Neural crest cell (in vitro differentiated cells): ENCODE measurements around the gene BRD1. TPM values are rescaled to one million over a fixed set of nuclear protein-coding genes. Genes with fewer than 3 reads are reported as not detected.

Experiments
- DNase-seq: peaks from one replicate; pipeline ENCODE4 v3.0.0; 2021; ENCODE audit warnings: low read depth, mixed read lengths, low spot score
- H3K27ac Mint-ChIP-seq: one replicate; pipeline ENCODE4 v1.8.0; 2021; ENCODE audit warnings: mild to moderate bottlenecking, mixed read lengths; ENCODE audit not compliant: unreplicated experiment
- H3K27me3 Mint-ChIP-seq: 2 replicates; pipeline ENCODE4 v1.8.0; 2021; ENCODE audit warnings: low read depth, mild to moderate bottlenecking, mixed read lengths
- H3K36me3 Mint-ChIP-seq: 2 replicates; pipeline ENCODE4 v1.8.0; 2021; ENCODE audit warnings: low read depth, mild to moderate bottlenecking, mixed read lengths
- H3K4me1 Mint-ChIP-seq: 2 replicates; pipeline ENCODE4 v1.8.0; 2021; ENCODE audit warnings: mixed read lengths
- H3K4me3 Mint-ChIP-seq: one replicate; pipeline ENCODE4 v1.8.0; 2021; ENCODE audit warnings: mild to moderate bottlenecking, mixed read lengths
- H3K9me3 Mint-ChIP-seq: 2 replicates; pipeline ENCODE4 v1.8.0; 2021; ENCODE audit warnings: mixed read lengths
- total RNA-seq: library from RNA; stranded (reverse); gene quantifications from 2 replicates; pipeline ENCODE4 v1.2.1, GENCODE V29; 2021
- TF ChIP-seq, protein P1 (sequence below): fragments of 200-600 bp; sonication (generic); conservative IDR thresholded peaks from 2 replicates; pipeline ENCODE4 v1.5.0; 2021; ENCODE audit warnings: antibody characterized with exemption, mild to moderate bottlenecking

BRD1 gene
- total RNA-seq, 1 donor from 2014 or later = 59.1 TPM

DNA sequence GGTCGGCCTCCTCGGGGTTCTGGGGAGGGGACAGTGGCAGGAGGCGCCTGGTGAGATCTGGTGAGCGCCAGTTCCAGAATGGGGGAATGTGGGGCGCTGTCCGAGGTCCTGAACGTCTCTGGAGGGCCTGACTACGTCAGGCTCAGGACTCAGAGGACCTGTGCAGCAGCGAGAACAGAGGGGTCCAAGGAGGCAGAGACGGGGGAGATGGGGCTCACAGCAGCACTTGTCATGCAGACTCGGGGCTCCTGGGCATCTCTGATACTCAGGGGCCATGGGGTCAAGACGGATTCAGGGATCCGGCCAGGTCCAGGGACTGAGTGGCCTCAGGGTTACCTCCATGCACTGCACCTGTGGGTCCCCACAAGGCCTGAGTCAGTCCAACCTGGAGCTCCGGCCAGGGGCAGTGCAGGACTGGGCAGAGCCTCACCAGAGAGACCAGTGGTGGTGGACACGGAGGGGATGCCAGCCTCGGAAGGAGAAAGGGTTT, 92.2 kb downstream of the BRD1 start:
- H3K27me3 Mint-ChIP-seq = peaks cover 78% of the 10 kb centered on the region
- no peaks in the 10 kb centered on the region for H3K4me1 Mint-ChIP-seq
- peak; percentile 53 for DNase-seq
- H3K27ac Mint-ChIP-seq = no peak overlapping the region
- no peak overlapping the region for H3K4me3 Mint-ChIP-seq
- TF ChIP-seq, protein P1, sequence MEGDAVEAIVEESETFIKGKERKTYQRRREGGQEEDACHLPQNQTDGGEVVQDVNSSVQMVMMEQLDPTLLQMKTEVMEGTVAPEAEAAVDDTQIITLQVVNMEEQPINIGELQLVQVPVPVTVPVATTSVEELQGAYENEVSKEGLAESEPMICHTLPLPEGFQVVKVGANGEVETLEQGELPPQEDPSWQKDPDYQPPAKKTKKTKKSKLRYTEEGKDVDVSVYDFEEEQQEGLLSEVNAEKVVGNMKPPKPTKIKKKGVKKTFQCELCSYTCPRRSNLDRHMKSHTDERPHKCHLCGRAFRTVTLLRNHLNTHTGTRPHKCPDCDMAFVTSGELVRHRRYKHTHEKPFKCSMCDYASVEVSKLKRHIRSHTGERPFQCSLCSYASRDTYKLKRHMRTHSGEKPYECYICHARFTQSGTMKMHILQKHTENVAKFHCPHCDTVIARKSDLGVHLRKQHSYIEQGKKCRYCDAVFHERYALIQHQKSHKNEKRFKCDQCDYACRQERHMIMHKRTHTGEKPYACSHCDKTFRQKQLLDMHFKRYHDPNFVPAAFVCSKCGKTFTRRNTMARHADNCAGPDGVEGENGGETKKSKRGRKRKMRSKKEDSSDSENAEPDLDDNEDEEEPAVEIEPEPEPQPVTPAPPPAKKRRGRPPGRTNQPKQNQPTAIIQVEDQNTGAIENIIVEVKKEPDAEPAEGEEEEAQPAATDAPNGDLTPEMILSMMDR = no peak
- H3K9me3 Mint-ChIP-seq = peaks cover 12% of the 10 kb centered on the region
- peaks cover 2% of the 10 kb centered on the region for H3K36me3 Mint-ChIP-seq

DNA sequence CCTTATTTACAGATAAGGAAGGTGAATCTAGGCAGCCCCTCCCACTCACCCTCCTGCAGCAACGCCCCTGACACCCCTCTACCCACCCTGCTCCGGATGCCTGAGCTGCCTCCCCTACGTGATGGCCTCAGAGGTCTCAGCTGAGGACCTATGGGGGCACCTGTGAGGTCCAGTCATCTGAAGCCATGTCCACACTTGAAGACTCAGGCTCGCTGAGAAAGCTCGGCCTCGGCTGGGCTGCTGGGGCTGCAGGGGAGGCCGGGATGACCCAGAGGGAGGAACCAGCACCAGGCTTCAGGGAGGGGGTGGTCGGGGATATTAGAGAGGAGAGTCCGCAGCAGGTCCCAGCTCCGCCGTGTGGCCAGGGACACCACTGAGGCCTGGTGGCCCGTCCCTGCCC, 92.8 kb downstream of the BRD1 start:
- Mint-ChIP-seq H3K4me1 (no peaks in the 10 kb centered on the region), H3K9me3 (peaks cover 11% of the 10 kb centered on the region), H3K4me3 (no peak overlapping the region), H3K36me3 (peaks cover 2% of the 10 kb centered on the region), H3K27ac (no peak overlapping the region), H3K27me3 (peaks cover 79% of the 10 kb centered on the region)
- DNase-seq = no peak
- TF ChIP-seq, protein P1 = no peak

DNA sequence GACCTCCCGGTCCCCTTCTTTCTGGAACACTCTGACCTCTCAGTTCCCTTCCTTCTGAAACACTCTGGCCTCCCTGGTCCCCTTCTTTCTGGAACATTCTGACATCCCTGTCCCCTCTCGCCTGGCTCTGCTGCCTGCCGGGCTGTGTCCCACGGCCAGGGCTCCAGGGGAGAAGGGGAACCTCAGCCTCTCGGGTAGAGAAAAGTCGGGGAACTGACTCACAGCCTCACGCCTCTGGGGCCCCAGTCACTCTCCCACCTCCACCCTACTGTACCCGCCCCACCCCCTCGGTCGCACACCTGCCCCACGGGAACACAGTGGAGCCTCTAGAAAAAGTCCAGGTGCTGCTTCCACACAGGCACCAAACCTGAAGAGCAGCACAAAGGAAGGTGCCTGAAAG, 93.3 kb downstream of the BRD1 start:
- no peak overlapping the region for H3K4me3 Mint-ChIP-seq
- no peaks in the 10 kb centered on the region for H3K36me3 Mint-ChIP-seq

DNA sequence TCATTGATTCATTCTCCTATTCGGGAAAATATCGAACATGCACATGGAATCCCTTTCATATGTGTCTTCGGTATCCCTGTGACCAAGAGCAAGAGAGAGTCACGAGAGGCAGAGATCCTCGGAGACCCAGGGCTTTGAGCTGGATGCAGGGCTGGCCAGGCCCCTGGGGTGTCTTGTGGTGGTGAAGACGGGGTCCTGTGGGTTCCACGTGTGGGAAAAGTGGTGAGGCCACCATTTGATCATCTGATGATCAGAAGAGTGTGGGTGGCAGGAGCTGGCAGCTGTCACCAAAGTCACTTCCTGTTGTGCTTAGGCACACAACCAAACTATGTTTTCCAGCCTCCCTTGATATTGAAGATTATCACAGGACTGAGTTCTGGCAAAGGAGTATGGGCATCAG, 94.0 kb downstream of the BRD1 start:
- no peak for DNase-seq
- no peaks in the 10 kb centered on the region for H3K36me3 Mint-ChIP-seq
- H3K9me3 Mint-ChIP-seq = peaks cover 2% of the 10 kb centered on the region
- TF ChIP-seq, protein P1 = no peak
- peaks cover 75% of the 10 kb centered on the region for H3K27me3 Mint-ChIP-seq
- no peaks in the 10 kb centered on the region for H3K4me1 Mint-ChIP-seq
- H3K27ac Mint-ChIP-seq = no peak overlapping the region
- H3K4me3 Mint-ChIP-seq = no peak overlapping the region

More for the DNA sequence above, 93.3 kb downstream of the BRD1 start:
- TF ChIP-seq, protein P1 = no peak
- no peak for DNase-seq
- peaks cover 76% of the 10 kb centered on the region for H3K27me3 Mint-ChIP-seq
- peaks cover 6% of the 10 kb centered on the region for H3K9me3 Mint-ChIP-seq
- no peaks in the 10 kb centered on the region for H3K4me1 Mint-ChIP-seq
- H3K27ac Mint-ChIP-seq = no peak overlapping the region

DNA sequence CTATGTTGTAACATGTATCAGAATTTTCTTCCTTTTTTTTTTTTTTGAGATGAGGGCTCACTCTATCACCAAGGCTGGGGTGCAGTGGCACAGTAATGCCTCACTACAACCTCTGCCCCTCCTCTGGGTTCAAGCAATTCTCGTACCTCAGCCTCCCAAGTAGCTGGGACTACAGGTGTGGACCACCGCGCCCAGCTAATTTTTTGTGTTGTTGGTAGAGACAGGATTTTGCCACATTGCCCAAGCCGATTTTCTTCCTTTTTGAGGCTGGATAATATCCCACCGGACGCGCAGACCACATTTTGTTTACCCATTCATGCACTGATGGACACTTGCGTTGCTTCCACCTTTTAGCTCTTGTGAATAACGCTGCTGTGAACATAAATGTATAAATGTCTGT, 97.0 kb downstream of the BRD1 start:
- H3K27ac Mint-ChIP-seq = no peak overlapping the region
- no peaks in the 10 kb centered on the region for H3K9me3 Mint-ChIP-seq
- TF ChIP-seq, protein P1 = no peak
- peaks cover 86% of the 10 kb centered on the region for H3K27me3 Mint-ChIP-seq
- no peaks in the 10 kb centered on the region for H3K36me3 Mint-ChIP-seq
- no peak for DNase-seq
- no peaks in the 10 kb centered on the region for H3K4me1 Mint-ChIP-seq
- no peak overlapping the region for H3K4me3 Mint-ChIP-seq
